NCI-H526 (cell line): Measurements from ENCODE around the gene SLC9A3.

Source experiments
- DNase-seq, 2 experiments: peaks; one replicate each; lab custom pipeline; 2025; lab: John Stamatoyannopoulos, UW

The SLC9A3 gene

GRCh38 chr5:442335-443238 is 81.7 kb downstream of the SLC9A3 start, which contains the start of gene EXOC3:
Gene EXOC3 (plus strand): TSS chr5:443176. CDS start chr5:446206, 3,030 bp downstream.
- peak in 1 of 2 experiments; percentile 79 for DNase-seq

DNA sequence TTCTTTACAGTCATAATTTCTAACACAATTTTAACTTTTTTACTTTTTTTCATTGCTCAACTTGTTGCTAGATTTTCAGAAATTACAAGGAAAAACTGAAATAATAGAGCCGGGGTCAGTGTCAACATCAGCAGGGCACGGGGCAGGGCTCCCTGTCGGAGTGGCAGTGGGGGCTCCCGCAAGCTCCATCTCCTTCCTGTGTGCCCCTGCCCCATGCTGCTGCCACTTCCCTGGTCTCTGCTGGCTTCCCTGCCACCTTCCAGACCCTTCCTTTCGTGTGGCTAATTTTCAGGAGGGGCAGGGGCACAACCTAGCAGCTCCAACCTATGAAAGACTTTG is 82.3 kb downstream of the SLC9A3 start:
- no peak for DNase-seq

DNA sequence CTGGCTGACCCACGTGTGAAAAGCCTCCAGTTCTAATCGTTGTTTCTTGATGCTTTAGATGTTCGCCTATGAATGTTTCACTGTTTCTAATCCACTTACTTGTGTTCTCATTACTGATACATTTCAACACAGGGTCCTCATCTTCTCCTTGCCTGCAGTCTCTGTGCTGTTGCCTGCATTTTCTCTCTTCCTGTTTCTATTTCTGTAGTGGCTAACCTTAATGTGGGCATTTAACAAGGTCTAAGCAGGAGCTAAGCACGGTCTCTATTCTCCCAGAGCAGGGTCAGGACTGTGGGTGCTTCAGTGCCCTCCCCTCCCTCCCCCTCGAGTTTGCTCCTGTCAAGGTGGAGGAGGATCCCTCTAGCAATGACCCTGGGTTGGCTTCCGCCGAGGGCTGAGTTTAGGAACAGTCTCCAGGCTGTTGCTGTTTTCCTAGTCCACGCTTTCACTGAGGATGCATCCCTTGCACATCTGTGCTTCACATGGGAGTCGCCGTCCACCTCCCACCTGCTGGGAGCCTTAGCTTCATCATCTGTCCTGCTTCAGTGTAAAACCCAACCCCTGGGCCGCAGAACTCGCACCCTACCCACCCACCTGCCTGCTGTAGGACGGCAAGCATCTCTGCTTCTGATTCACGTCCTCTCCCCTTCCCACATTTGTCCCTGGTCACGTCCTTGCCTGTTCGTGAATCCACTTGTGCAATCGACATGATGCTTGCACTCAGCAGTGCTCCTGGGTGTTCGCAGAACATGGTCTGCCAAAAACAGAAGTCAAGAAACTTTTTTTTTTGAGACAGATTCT is 83.6 kb downstream of the SLC9A3 start:
- no peak for DNase-seq

GRCh38 chr5:439636-440035 is 84.6 kb downstream of the SLC9A3 start:
- DNase-seq: no peak

- DNase-seq: no peak
Measured at GRCh38 chr5:439181-439580, 85.1 kb downstream of the SLC9A3 start.

DNA sequence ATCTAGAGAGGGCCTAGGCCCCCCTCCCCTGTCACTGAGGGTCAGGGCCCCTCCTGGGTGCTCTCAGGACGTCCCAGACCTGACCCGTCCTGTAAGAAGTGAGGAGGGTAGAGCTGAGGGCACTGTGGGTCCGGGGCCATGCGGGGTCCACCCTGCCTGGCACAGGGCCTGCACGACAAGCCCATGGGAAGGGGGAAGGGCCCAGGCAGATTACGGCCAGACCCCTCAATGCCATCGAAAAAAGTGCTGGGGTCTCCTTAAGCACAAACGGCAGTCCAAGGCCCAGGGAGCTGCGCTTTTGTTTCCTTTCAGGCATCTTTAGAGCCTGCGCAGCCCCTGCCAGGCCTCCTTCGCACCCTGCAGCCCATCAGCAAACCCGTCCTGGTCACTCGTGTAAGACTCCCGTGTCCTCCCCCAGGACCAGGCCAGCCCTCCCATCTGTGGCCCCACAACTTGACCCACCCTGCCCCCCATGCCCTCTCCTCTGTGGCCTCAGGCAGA is 85.7 kb downstream of the SLC9A3 start:
- DNase-seq: no peak

GRCh38 chr5:437281-437771 is 86.9 kb downstream of the SLC9A3 start:
- DNase-seq: no peak

GRCh38 chr5:436641-436975 is 87.6 kb downstream of the SLC9A3 start:
- no peak for DNase-seq

GRCh38 chr5:435961-436640 is 88.1 kb downstream of the SLC9A3 start:
- peak in 1 of 2 experiments; percentile 63 for DNase-seq

- DNase-seq: no peak
Measured at GRCh38 chr5:435156-435790, 89.0 kb downstream of the SLC9A3 start.

DNA sequence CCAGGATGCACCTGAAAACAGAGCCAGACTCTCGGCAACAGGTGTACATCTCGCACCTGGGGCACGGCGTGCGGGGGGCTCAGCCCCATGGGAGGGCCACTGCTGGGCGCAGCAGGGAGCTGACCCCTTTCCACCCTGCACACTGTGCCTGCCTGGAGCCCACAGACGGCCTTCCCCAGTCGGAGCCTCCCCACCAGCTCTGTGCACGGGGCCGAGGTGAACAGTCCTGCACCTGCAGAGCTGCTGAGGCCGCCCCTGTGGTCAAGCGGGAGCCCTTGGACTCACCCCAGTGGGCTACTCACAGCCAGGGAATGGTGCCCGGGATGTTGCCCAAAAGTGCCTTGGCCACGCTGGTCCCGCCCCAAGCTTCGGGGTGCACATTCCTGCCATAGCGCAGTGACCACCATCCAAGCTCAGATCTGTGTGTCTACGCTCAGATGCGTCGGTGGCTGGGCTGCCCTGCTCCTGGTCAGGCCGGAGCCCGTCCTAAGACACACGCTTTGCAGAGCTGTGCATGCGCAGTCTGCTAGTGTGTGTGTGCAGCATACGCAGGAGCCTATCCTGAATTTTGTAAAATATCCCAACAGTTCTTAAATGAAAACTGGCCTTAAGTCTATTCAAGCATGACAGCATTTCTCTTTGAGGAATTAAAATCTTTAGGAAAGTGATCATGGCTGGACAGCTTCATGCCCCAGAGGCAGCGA is 89.7 kb downstream of the SLC9A3 start:
- DNase-seq: no peak

DNA sequence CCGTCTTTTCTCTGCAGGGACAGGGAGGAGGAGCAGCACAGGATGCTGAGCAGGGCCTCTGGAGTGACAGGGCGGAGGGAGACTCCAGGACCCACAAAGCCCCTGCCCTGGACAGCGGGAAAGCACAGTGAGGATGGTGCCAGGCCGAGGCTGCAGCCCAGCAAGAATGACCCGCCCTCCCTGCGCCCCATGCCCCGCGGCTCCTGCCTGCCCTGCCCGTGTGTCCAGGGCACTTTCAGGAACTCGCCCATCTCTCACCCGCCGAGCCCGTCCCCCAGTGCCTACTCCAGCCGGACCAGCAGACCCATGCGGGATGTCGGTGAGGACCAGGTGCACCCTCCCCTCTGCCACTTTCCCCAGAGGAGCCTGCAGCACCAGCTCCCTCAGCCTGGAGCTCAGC is 90.4 kb downstream of the SLC9A3 start:
- DNase-seq: no peak

- DNase-seq: no peak
Measured at GRCh38 chr5:432928-433791, 91.1 kb downstream of the SLC9A3 start.

- no peak for DNase-seq
Measured at GRCh38 chr5:432201-432927, 91.9 kb downstream of the SLC9A3 start.

DNA sequence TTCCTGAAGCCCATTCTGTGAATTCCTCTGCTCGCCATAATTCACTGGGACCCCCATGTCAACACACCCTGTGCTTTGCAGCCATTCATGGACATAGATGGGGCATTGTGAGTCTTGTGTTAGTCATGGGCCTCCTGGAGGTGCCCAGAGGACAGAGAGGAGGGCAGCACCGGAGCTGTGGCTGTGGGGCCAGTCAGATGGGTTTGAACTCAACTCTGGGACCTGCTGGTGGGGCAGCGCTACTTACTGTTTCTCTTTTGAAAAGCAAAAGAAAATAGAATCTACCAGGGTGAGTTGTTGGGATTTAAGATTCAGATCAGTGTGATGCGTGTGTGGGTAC is 92.6 kb downstream of the SLC9A3 start:
- DNase-seq: no peak

GRCh38 chr5:431001-431710 is 93.1 kb downstream of the SLC9A3 start:
- DNase-seq: peak; percentile 15 to 85

DNA sequence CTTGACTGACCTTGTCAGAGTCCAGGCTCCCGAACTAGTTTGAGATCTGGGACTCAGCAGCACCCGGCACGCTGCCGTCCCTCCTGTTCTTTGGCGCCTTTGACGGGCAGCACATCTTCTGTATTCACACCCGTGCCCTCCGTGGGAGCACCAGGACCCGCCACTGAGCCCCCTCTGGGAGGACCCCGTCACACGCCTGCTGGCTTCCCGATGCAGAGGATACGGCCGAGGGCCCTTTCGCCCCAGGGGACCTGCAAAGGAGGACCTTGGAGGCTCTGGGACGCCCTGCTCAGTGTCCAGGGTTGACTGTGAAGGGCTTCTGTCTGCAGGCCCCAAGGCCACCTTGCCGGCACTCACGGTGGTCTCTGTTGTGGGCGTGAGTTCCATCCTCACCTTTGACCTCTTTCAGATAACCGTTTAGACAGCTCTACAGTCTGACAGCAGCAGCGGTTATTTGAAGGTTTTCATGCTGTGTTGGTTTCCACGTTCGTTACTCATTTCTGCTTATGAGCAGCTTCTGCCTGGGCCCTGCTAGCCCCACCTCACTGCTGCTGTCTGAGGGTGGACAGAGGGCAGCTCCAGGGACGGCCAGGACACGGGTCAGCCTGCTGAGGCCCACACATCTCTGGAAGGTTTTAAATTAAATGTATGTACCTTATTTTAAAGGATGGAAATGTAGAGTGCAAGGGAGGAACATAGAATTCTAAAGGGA is 93.9 kb downstream of the SLC9A3 start:
- DNase-seq: no peak

GRCh38 chr5:429453-430188 is 94.6 kb downstream of the SLC9A3 start:
- no peak for DNase-seq
